Parathyroid adenoma (tissue), 2 donors: Measurements from ENCODE around the gene MARCO.

ENCODE experiments used
- H2AFZ ChIP-seq: fragments of 300-600 bp; sonication (generic); one replicate; pipeline ENCODE4 v1.7.0; 2017; ENCODE audit warnings: antibody characterized with exemption, mild to moderate bottlenecking
- H3K27ac ChIP-seq: fragments of 300-600 bp; sonication (generic); one replicate; pipeline ENCODE4 v1.7.0; 2017
- H3K27me3 ChIP-seq: fragments of 300-600 bp; sonication (generic); one replicate; pipeline ENCODE4 v1.7.0; 2017; ENCODE audit warnings: low read length; ENCODE audit not compliant: control insufficient read depth, insufficient read depth
- H3K36me3 ChIP-seq: fragments of 300-600 bp; sonication (generic); one replicate; pipeline ENCODE4 v1.7.0; 2017; ENCODE audit warnings: low read length; ENCODE audit not compliant: control insufficient read depth, insufficient read depth
- H3K4me1 ChIP-seq: fragments of 300-600 bp; sonication (generic); one replicate; pipeline ENCODE4 v1.7.0; 2017; ENCODE audit warnings: control low read depth
- H3K4me2 ChIP-seq: fragments of 300-600 bp; sonication (generic); one replicate; pipeline ENCODE4 v1.7.0; 2017; ENCODE audit warnings: low read length
- H3K4me3 ChIP-seq: fragments of 300-600 bp; sonication (generic); one replicate; pipeline ENCODE4 v1.7.0; 2017; ENCODE audit warnings: low read depth, low read length
- H3K79me2 ChIP-seq: fragments of 300-600 bp; sonication (generic); one replicate; pipeline ENCODE4 v1.7.0; 2017; ENCODE audit warnings: control low read depth
- H3K9ac ChIP-seq: fragments of 300-600 bp; sonication (generic); one replicate; pipeline ENCODE4 v1.7.0; 2017; ENCODE audit warnings: mild to moderate bottlenecking
- H3K9me3 ChIP-seq: fragments of 300-600 bp; sonication (generic); one replicate; pipeline ENCODE4 v1.7.0; 2017; ENCODE audit warnings: low read length; ENCODE audit not compliant: control insufficient read depth
- CTCF ChIP-seq: fragments of 300-600 bp; sonication (generic); IDR thresholded peaks from one replicate; pipeline ENCODE4 v1.7.0; 2017; ENCODE audit warnings: antibody characterized with exemption, mild to moderate bottlenecking
- donor health status: primary hyperparathyroidism.

Gene MARCO

GRCh38 chr2:118983133-118983532, 41.1 kb downstream of the MARCO start:
- H3K4me2 ChIP-seq: no peak overlapping the region
- H3K36me3 ChIP-seq: no peaks in the 10 kb centered on the region
- H3K4me3 ChIP-seq: no peak overlapping the region
- no peaks in the 10 kb centered on the region for H3K4me1 ChIP-seq
- TF ChIP-seq CTCF: no peak
- no peak overlapping the region for H3K9ac ChIP-seq
- no peak overlapping the region for H2AFZ ChIP-seq
- H3K9me3 ChIP-seq: no peaks in the 10 kb centered on the region
- H3K79me2 ChIP-seq: no peaks in the 10 kb centered on the region
- no peak overlapping the region for H3K27ac ChIP-seq
- no peaks in the 10 kb centered on the region for H3K27me3 ChIP-seq

GRCh38 chr2:118983915-118984314, 41.9 kb downstream of the MARCO start:
- no peaks in the 10 kb centered on the region for H3K9me3 ChIP-seq
- TF ChIP-seq CTCF: no peak
- no peak overlapping the region for H3K4me2 ChIP-seq
- H3K4me3 ChIP-seq: no peak overlapping the region
- no peaks in the 10 kb centered on the region for H3K4me1 ChIP-seq
- no peaks in the 10 kb centered on the region for H3K36me3 ChIP-seq
- no peak overlapping the region for H3K27ac ChIP-seq
- no peaks in the 10 kb centered on the region for H3K27me3 ChIP-seq
- no peak overlapping the region for H3K9ac ChIP-seq
- no peaks in the 10 kb centered on the region for H3K79me2 ChIP-seq
- H2AFZ ChIP-seq: no peak overlapping the region

GRCh38 chr2:118986738-118987137, 44.7 kb downstream of the MARCO start:
- H3K9me3 ChIP-seq: no peaks in the 10 kb centered on the region
- no peak overlapping the region for H3K4me2 ChIP-seq
- TF ChIP-seq CTCF: no peak
- H3K79me2 ChIP-seq: no peaks in the 10 kb centered on the region
- no peak overlapping the region for H3K4me3 ChIP-seq
- no peak overlapping the region for H3K9ac ChIP-seq
- no peaks in the 10 kb centered on the region for H3K27me3 ChIP-seq
- no peak overlapping the region for H3K27ac ChIP-seq
- no peaks in the 10 kb centered on the region for H3K36me3 ChIP-seq
- H2AFZ ChIP-seq: no peak overlapping the region
- no peaks in the 10 kb centered on the region for H3K4me1 ChIP-seq

- no peak overlapping the region for H3K4me2 ChIP-seq
- H3K36me3 ChIP-seq: no peaks in the 10 kb centered on the region
- no peak overlapping the region for H3K9ac ChIP-seq
- no peaks in the 10 kb centered on the region for H3K79me2 ChIP-seq
- no peaks in the 10 kb centered on the region for H3K27me3 ChIP-seq
- no peak overlapping the region for H3K4me3 ChIP-seq
- no peak overlapping the region for H3K27ac ChIP-seq
- TF ChIP-seq CTCF: no peak
- H3K4me1 ChIP-seq: no peaks in the 10 kb centered on the region
- no peak overlapping the region for H2AFZ ChIP-seq
- no peaks in the 10 kb centered on the region for H3K9me3 ChIP-seq
These were observed 45.9 kb downstream of the MARCO start for GRCh38 chr2:118987886-118988285.

- no peak for TF ChIP-seq CTCF
- no peak overlapping the region for H3K9ac ChIP-seq
- H3K79me2 ChIP-seq: no peaks in the 10 kb centered on the region
- no peaks in the 10 kb centered on the region for H3K9me3 ChIP-seq
- no peak overlapping the region for H3K27ac ChIP-seq
- no peak overlapping the region for H3K4me3 ChIP-seq
- H3K27me3 ChIP-seq: no peaks in the 10 kb centered on the region
- no peaks in the 10 kb centered on the region for H3K36me3 ChIP-seq
- H2AFZ ChIP-seq: no peak overlapping the region
- H3K4me1 ChIP-seq: no peaks in the 10 kb centered on the region
- H3K4me2 ChIP-seq: no peak overlapping the region
These were observed 46.7 kb downstream of the MARCO start for GRCh38 chr2:118988706-118989105.
